GM12892 (cell line): ENCODE data around the gene AMH.

Experiments
- POLR2A ChIP-seq: IDR thresholded peaks from 2 replicates; pipeline ENCODE4 v1.6.1; 2011; ENCODE audit warnings: low read depth, low read length, control low read depth
- POLR2AphosphoS5 ChIP-seq: IDR thresholded peaks from 2 replicates; pipeline ENCODE4 v1.6.1; 2011; ENCODE audit warnings: low read depth, low read length, control low read depth
- TAF1 ChIP-seq: IDR thresholded peaks from 2 replicates; pipeline ENCODE4 v1.6.1; 2011; ENCODE audit warnings: low read depth, mild to moderate bottlenecking, control low read depth, low read length, borderline replicate concordance

DNA sequence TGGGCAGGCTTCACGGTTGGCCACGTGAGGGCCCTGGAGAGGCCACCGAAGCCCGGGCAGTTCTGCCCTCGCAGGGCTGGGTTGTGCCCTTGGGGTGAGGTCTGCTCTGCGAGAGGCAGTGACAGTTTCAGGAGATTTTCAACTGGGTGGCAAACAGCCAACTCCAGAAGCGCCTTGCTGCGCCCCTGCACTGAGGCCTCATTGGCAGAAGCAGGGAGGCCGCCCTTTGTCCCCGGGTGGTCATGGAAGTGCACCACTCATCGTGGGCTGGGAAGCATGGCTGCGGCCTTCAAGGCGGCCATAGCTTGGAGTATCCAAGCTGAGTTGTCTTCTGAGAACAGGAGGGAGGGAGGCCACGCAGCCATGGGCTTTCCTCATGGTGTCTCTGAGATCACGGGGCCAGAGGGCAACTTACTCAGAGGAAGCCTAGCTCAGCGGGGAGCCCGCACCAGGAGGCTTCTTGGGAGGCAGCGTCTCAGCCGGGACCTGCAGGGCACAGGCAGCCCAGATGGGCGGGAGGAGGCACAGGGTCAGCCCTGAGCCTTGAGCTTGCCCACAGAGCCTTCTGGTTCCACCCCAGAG lies 27.8 kb upstream of the AMH start:
- TF ChIP-seq TAF1 (no peak), POLR2AphosphoS5 (no peak), POLR2A (no peak)
